Glutamatergic neuron (in vitro differentiated cells): ENCODE results near the gene RGS17. TPM values are rescaled to one million over a fixed set of nuclear protein-coding genes. Genes with fewer than 3 reads are reported as not detected.
A peak's percentile ranks its signal among the peaks of the same experiment; 100 is the strongest.

Experiments
- DNase-seq: peaks from one replicate; pipeline ENCODE4 v3.0.0; 2022
- H3K27ac Mint-ChIP-seq: one replicate; pipeline ENCODE4 v1.8.0; 2020; ENCODE audit warnings: mild to moderate bottlenecking, mixed read lengths, inconsistent platforms; ENCODE audit not compliant: unreplicated experiment
- H3K27me3 Mint-ChIP-seq: one replicate; pipeline ENCODE4 v1.8.0; 2020; ENCODE audit warnings: mild to moderate bottlenecking, moderate library complexity, mixed read lengths, inconsistent platforms; ENCODE audit not compliant: unreplicated experiment
- H3K36me3 Mint-ChIP-seq: one replicate; pipeline ENCODE4 v1.8.0; 2020; ENCODE audit warnings: mild to moderate bottlenecking, mixed read lengths, inconsistent platforms; ENCODE audit not compliant: unreplicated experiment
- H3K4me1 Mint-ChIP-seq: one replicate; pipeline ENCODE4 v1.8.0; 2020; ENCODE audit warnings: mild to moderate bottlenecking, low read depth, mixed read lengths, inconsistent platforms; ENCODE audit not compliant: unreplicated experiment
- H3K4me3 Mint-ChIP-seq: one replicate; pipeline ENCODE4 v1.8.0; 2020; ENCODE audit warnings: mild to moderate bottlenecking, mixed read lengths, inconsistent platforms; ENCODE audit not compliant: unreplicated experiment
- H3K9me3 Mint-ChIP-seq: one replicate; pipeline ENCODE4 v1.8.0; 2020; ENCODE audit warnings: mild to moderate bottlenecking, moderate library complexity, mixed read lengths, inconsistent platforms; ENCODE audit not compliant: unreplicated experiment
- CTCF ChIP-seq: fragments of 200-600 bp; sonication (generic); IDR thresholded peaks from one replicate; pipeline ENCODE4 v1.5.0; 2021; ENCODE audit not compliant: partially characterized antibody, unreplicated experiment
- total RNA-seq: library from RNA; stranded (reverse); fragmentation: NEBNext Ultra II Directional; extraction: Animal tissue kit (Norgen Biotek cat#: 25700); gene quantifications from one replicate; pipeline ENCODE4 v1.2.1, GENCODE V29; 2021; ENCODE audit not compliant: unreplicated experiment

The RGS17 gene
- total RNA-seq, 1 donor from 2014 or later = 11.5 TPM

GRCh38 chr6:152983637-152984512 lies 147.2 kb downstream of the RGS17 start:
- TF ChIP-seq CTCF = no peak
- peaks cover 5% of the 10 kb centered on the region for H3K27me3 Mint-ChIP-seq
- H3K4me3 Mint-ChIP-seq = peak overlapping the region; percentile 99
- H3K36me3 Mint-ChIP-seq = no peaks in the 10 kb centered on the region
- H3K9me3 Mint-ChIP-seq = peaks cover 6% of the 10 kb centered on the region
- H3K4me1 Mint-ChIP-seq = peaks cover 17% of the 10 kb centered on the region
- DNase-seq = peak; percentile 99
- H3K27ac Mint-ChIP-seq = peak overlapping the region; percentile 85

- Mint-ChIP-seq H3K27ac (peak within 1 kb of the TSS; percentile 87), H3K27me3 (peaks cover 5% of the 10 kb centered on the region), H3K36me3 (no peaks in the 10 kb centered on the region), H3K9me3 (peaks cover 6% of the 10 kb centered on the region), H3K4me3 (peak within 1 kb of the TSS; percentile 99), H3K4me1 (peaks cover 24% of the 10 kb centered on the region)
- TF ChIP-seq CTCF = no peak
- DNase-seq = peak; percentile 98
Observed at GRCh38 chr6:152982904-152983636, 148.0 kb downstream of the RGS17 start, which contains the start of gene FBXO5. TSS of gene FBXO5 (minus strand) at chr6:152983041. CDS start at chr6:152982959, 82 bp downstream.

- peaks cover 5% of the 10 kb centered on the region for H3K27me3 Mint-ChIP-seq
- H3K36me3 Mint-ChIP-seq = no peaks in the 10 kb centered on the region
- H3K27ac Mint-ChIP-seq = peak overlapping the region; percentile 34
- peaks cover 6% of the 10 kb centered on the region for H3K9me3 Mint-ChIP-seq
- peak overlapping the region; percentile 86 for H3K4me3 Mint-ChIP-seq
- peak; percentile 34 for DNase-seq
- TF ChIP-seq CTCF = no peak
- H3K4me1 Mint-ChIP-seq = peaks cover 27% of the 10 kb centered on the region
Observed at GRCh38 chr6:152981989-152982903, 148.8 kb downstream of the RGS17 start.

GRCh38 chr6:152981219-152981618 lies 149.9 kb downstream of the RGS17 start:
- no peak overlapping the region for H3K27ac Mint-ChIP-seq
- H3K36me3 Mint-ChIP-seq = no peaks in the 10 kb centered on the region
- peak overlapping the region; percentile 41 for H3K4me3 Mint-ChIP-seq
- peaks cover 6% of the 10 kb centered on the region for H3K9me3 Mint-ChIP-seq
- peaks cover 32% of the 10 kb centered on the region for H3K4me1 Mint-ChIP-seq
- no peak for DNase-seq
- peaks cover 5% of the 10 kb centered on the region for H3K27me3 Mint-ChIP-seq
- no peak for TF ChIP-seq CTCF
